GM19467 (cell line): ENCODE data around the gene CSMD2.
"Not testable (repeated sequence)": the region's sequence is repeated elsewhere in the genome, so short reads cannot be mapped to it uniquely, and the experiment has no call there.

Experiments
- ATAC-seq: cut with Tn5 transposase; IDR thresholded peaks from one replicate; pipeline ENCODE4 v1.9.1; 2021; ENCODE audit warnings: mild to moderate bottlenecking, moderate library complexity; ENCODE audit not compliant: unreplicated experiment

The CSMD2 gene

DNA sequence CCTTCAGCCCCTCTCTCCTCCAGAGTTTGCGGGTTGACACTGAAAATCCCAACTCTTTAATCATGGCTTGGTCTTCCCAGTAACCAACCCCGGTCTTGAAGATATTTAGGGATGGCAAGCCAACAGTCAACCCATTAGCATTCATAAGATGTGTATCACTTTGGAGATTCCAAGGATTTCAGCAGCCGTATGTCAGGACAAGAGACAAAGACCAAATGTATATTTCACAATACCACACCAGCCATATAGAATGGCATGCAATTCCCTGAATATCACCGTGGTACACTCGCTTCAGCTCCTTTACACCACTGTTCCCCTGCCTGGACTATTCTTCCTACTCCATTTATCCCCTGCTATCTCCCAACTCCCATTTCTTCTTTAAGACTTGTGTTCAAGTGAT is 109.2 kb downstream of the CSMD2 start:
- ATAC-seq, result no peak

DNA sequence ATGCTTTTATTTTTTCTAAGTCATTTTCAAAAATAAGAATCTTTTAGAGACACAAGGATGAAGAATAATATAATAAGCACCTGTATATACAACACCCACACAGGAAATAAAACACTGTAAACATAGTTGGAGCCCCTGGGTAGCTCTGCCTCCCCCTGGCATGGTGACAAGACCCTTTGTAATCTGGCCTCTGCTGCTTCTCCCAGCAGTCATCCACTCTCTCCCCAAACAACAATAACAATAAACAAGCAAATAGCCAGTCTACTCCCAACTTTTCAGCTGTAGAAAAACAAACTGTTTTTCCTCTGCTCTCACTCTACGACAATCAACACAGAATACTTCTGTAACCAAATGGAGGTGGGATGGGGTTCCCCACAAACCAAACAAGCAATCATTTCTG is 110.1 kb downstream of the CSMD2 start:
- no peak for ATAC-seq

DNA sequence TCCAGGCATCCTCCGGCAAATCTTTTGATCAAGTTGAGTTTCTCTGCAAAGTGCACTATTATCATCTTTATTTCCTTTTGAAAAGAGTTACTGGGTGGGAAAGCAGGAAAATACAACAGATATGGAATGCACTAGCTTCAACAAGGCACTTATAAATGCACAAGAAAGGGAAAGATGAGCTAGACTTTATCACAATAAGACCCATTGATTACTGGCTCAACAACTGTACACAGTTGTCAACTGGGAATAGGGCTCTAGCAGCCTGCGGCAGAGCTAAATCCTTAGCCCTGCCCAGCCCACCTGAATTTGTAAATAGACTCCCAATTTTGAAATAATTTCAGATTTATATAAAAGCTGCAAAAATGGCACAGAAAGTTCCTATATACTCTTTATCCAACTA is 111.4 kb downstream of the CSMD2 start:
- no peak for ATAC-seq

DNA sequence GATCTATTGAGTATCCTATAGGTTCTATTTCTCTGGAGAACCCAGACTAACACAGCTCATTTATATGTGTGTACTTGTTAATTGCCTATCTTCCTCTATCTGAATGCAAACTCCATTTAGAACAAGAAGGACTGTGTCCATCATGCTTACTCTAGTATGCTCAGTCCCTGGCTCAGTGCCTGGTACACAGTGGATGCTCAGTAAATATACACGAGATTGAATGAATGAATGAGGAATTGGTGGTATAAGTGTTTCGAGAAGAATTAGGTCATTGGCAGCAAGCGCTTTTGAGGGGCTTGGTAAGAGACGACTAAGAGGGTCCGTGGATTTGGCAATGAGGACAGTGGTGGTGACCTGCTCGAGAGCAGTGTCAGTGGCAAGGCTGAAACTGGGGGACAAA is 112.5 kb downstream of the CSMD2 start:
- no peak for ATAC-seq

DNA sequence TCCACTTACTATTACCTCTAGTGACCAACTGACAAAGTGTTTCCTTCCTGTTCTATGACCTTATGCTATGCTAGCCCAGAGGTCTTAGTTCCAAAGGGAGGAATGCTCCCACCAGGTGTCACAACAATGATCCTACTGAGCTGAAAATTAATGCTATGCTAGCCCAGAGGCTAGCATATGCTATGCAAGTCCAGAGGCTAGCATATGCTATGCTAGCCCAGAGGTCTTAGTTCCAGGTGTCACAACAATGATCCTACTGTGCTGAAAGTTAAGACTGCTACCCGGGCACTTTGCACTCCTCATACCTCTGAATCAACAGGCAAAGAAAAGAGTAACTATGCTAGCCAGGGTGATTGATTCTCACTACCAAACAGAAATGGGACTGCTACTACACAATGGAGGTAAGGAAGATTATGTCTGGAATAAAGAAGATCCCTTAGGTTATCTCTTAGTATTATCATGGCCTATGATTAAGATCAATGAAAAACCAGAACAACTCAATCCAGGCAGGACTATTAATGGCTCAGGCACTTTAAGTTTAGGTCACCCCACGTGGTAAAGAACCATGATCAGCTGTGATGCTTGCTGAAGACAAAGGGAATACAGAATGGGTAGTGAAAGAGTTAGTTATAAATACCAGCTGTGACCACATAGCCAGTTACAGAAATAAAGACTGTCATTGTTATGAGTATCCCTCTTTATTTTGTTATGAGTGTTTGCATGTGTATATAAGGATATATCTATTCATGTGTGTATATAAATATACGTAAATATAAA is 114.1 kb downstream of the CSMD2 start:
- ATAC-seq, result no peak

DNA sequence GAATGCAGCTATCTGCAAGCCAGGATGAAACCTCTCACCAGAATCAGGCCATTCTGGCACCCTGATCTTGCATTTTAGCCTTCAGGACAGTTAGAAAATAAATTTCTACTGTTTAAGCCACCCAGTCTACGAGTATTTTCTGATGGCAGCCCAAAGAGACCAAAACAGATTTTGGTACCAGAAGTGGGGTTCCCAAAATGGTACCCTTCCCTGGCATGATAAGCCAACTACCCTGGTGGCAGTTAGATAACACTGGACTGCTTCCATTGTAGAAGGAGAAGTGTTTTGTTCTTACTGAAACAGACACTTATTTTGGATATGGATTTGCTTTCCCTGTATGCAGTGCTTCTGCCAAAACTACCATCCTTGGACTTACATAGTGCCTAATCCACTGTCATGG is 115.0 kb downstream of the CSMD2 start:
- no peak for ATAC-seq

DNA sequence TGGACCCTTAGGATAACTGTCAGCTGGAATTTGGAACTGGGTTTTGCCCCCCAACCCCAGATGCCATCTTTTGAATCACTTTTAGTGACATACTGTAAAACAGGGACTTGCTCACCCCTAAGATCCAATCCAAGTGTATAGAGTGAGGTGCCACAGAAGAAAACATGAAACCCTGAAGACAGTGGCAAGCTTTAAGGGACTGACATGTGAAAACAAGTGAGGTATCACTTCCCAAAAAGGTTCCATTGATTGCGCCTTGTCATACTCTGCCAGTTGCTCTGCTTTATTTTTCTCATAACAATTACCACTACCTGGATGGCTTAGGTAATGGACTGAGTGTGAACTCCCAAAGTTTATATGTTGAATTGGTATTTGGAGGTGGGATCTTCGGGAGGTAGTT is 115.6 kb downstream of the CSMD2 start:
- ATAC-seq, result no peak

DNA sequence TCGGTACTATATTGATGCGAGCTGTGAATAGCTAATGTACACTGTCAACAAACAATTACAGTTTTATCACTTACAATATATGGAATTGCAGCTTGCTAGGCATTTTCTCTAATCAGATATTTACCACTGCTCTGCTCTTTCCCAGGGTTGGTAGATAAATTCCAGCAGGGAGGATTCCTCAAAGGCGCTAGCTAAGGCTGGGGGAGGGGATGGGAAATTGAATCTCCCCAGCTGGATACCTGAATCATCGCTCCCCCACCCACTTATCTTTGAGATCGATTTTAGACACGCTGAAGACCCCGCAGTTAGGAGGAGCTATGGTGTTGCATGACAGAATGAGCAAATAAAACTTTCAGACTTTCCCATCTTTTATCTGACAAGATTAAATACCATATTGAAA is 127.2 kb downstream of the CSMD2 start:
- no peak for ATAC-seq

DNA sequence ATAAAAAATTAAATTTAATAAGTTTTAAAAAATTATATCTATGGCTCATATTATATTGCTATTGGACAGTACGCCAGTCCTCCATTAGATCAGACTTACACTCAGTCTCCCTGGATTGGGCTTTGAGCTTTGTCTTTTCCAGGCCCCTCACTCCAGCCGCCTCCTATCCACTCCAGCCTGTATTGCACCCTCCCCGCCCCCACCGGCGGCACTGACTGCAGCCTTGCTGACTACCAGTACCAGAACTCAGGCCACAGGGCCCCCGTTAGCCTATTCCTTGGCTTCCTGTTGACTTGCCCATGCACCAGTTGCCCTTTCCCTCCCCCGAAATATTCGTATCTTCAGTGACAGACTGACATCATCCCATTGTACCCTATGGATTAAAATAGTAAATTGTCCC is 127.9 kb downstream of the CSMD2 start:
- ATAC-seq, result no peak

DNA sequence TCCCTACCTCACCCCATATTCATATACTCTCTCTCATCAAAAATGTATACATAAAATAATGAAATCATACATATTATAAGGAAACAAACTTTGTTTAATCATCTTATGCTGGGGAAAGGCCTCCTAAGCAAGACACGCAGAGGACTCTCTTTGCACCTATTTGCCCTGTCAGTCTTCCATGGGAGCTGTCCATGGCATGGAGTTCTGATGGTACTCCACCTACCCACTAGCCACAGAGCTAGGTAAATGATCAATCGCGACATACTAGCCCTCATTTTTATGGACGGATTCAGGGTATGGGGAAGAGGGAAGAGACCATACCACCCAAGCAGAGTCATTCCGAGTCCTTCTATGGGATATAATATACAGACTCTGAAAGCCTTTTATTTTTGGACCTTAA is 131.0 kb downstream of the CSMD2 start:
- no peak for ATAC-seq

DNA sequence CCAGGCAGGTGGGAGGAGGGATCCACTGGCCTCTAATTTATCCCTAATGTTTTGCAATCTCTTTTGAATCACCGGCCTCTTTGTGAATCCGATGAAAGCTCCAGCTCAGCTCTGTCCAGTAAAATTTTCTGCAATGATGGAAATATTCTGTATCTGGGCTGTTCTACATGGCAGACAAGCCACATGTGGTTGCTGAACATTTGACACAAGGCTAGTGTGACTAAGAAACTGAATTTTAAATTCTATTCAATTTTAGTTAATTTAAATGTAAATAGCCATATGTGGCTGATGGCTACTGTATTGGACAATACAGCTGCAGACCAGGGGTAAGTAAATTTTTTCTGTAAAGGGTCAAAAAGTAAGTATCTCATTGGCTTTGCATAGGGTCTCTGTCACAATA is 135.1 kb downstream of the CSMD2 start:
- ATAC-seq, result no peak

DNA sequence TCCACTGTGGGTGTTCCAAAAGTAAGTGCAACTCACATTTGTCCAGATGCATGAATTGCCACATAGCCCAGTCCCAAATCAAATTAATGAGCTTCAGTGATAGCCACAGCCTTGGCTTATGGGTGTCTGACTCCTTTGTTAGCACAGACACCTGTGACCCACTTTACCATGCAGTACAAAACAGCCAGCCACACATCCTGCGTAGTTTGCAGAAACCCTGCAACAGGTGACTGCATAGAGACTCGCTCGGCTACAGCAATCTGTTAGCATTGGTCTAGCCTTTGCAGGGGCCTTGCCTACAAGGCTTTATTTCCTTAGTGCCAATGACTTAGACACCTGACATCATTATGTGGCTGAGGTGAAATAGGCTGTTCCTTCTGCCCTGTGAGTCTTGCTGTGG is 135.5 kb downstream of the CSMD2 start:
- no peak for ATAC-seq

DNA sequence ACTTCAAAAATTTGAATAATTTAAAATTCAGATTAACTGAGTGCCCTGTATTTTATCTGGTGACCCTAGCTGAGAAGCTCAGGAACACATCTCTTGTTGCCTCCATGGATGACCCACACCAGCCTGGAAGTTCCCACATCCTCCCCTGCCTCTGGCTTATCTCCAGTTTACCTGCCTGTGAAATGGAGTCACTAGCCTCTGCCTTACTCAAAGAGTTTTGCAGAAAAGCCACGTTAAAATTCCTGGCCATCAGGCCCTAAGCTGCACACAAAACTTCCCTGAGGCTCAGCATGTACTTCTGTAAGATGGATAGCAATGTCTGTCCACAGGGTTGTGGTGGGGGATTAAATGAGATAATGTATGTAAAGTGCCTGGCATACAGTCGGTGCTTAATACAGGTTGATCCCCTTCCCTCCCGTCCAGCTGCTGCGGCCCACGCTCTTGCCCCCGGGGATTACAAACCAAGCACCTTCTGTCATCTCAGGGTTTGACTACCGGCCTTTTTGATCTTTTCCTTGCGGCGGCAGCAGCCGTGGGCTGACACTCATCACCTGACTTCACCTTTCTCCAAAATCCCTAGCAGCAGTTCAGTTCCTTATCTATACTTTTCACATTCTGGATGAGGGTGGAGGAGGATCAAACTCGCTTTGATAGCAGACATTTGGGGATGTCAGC is 136.5 kb downstream of the CSMD2 start:
- ATAC-seq, result no peak

DNA sequence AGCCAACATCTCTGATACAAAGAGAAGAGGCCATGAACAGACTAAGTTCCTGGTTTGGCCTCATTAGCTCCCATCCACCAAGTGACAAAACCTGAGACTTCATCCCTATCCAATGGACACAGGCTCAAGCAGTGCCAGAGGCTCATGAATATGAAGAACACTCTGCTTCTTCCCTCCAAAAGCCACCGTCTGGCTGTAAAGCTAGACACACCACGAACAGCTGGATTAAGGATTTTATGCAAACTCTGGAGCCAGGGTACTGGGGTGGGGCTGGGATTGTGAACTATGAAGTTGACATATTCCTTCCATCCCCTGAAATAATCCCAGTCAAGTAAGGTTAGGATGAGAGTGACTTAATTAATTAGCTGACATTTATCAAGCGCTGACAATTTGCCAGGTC is 139.4 kb downstream of the CSMD2 start:
- no peak for ATAC-seq

DNA sequence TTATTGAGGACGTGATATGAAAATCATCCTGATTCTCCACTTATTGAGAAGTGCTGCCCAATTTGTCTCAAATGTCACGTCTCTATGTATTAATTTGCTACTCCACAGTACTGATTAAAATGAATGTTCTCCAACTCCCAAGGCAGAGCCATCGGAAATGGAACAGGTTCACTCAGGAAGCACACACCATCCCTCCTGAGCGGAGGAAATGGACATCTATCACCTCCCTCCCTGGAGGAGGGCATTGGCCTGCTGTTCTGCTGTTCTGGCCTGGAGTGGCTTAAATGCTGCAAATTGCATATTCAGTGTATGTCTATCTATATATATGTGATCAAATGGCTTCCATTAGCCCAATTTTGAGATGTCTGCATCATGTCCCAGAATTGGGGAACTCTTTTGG is 140.5 kb downstream of the CSMD2 start:
- ATAC-seq, result no peak

DNA sequence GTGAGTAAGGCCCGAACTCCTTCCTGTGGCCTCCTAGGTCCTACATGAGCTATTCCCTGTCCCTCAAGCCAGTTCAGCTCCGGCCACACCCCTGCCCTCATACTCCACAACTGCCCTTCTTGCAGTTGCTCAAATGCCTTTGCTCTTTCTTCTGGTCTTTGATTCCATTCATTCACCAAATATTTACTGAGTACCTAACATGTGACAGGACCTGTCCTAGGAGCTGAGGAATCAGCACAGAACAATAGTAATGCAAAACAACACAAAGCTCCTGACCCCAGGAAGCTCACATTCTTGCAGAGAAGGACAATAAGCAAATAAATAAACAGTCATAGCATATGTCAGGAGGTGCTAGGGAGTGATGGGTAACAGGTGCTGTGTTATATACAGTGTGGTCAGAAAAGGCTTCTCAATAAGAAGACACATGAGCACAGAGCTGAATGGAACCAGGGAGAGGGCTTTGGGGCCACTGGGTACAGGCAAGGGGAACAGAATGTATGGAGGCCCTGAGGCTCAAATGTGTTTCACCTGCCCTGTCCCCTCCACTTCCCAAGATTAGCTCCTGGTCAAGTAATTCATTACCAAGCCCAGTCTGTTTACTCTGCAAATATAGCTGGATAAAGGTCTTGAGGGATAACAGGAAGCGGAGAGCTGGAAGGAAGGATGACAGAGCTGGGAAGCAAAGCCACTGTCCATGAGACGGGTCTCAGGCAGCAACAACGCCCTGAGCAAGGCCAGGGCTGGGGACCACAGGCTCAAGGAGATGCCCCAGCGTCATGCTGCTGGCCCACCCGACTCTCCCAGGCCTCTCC is 145.1 kb downstream of the CSMD2 start:
- no peak for ATAC-seq

DNA sequence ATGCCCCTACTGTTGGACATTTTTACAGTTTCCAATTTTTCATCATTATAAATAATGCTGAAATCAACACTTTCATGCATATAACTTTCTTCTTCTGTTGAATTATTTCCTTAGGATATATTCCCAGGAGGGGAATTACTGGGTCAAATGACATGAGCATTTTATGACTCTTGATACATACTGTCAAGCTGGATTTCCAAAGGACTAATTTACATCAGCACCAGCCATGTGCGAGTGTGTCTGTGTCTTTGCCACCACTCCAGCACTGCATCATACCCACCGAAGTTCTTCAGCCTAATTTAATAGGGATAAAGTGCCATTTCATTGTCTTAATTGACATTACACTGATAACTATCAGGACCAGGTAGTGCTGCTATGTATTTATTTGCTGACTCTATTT is 146.7 kb downstream of the CSMD2 start:
- no peak for ATAC-seq

DNA sequence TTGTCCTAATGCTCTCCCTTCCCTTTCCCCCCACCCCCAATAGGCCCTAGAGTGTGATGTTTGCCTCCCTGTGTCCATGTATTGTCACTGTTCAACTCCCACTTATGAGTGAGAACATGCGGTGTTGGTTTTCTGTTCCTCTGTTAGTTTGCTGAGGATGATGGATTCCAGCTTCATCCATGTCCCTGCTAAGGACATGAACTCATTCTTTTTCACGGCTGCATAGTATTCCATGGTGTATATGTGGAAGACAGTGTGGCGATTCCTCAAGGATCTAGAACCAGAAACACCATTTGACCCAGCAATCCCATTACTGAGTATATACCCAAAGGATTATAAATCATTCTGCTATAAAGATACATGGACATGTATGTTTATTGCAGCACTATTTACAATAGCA is 148.7 kb downstream of the CSMD2 start:
- ATAC-seq, result not testable (repeated sequence)

DNA sequence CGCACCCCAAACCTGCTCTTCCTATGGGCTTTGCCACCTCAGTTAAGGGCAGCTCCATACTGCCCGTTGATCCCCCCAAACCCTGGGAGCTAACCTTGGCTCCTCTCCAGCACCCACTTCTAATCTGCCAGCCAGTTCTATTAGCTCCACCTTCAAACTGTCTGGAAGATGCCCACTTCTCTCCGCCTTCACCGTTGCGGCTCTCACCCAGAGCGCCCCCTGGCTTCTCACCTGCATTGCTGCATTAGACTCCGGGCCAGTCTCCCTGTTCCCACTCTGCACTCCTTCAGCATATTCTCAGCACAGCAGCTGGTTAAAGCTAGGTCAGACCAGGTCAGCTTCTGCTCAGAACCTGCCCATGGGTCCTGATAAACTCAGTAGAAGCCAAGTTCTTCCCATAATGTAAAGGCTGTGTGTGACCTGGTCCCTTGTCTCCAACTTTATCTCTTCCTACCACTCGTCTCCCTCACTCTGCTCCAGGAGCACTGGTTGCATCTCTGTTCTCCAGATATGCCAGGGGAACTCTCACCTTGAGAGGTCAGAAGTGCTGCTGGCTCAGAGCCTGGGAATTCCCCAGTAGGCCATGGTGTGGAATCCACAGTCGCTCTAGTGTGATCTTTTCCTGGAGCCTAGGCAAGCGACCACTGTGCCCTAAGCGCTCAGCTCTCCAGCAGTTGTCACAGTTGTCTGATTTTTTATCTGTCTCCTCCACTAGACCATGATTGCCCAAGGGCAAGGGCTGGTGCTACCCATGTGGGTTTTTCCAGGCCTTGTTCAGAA is 150.9 kb downstream of the CSMD2 start:
- ATAC-seq, result no peak

DNA sequence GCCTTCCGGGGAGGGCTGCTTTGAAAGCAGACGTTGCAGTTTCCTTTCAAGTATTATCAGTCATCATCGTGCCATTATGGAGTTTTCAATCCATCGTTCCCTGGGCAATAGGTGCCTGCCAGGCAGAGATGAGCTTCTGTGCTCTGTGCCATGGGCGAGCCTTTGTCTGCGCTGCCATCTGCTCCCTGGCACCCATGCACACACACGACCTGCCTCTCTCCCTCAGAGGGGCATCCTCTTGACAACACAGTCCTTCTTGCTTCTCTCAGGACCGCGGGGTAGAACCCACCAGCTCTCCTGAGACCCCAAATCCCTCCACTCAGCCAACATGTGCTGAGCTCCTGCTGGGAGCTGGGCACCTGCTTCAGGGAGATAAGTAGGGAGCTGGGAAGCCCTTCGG is 151.9 kb downstream of the CSMD2 start:
- ATAC-seq, result no peak

DNA sequence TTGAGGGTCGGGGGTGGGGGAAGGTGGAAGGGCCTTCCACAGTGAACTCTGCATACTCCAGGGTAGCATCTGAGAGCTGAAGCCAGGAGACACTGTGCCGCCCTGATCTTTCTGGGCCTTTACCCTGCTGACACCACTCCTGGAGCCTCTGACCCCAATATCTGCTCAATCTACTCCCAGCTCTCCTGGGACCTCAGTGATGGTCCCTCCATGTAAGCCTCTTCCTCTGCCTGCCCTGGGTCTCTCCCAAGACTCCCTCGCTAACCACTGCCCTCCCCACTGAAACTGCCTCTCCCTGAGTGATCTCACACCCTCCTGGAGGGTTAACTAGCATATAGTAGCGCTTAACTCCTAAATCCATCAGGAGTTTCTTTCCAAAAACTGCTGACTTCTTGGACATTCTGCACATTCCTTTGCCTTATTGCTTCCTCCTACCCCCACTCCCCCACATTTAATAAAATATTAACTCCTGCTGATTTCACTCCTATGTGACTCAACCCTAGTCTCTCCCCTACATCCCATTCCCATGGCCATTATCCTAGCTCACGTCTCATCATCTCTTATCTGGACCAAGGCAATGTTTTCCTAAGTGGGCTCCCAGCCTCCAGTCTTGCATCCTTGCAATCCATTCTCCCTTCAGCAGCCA is 155.6 kb downstream of the CSMD2 start:
- ATAC-seq, result no peak
